B cell (primary cell): ENCODE measurements around the gene MMP8. TPM values are rescaled to one million over a fixed set of nuclear protein-coding genes. Genes with fewer than 3 reads are reported as not detected.

Experiments
- ATAC-seq: fragments of 200-7000 bp; cut with Tn5 transposase; one replicate; pipeline ENCODE4 v1.10.0; 2021; ENCODE audit warnings: low read depth, mild to moderate bottlenecking, moderate number of reproducible peaks, moderate library complexity
- CTCF ChIA-PET: fragments of 350-600 bp; sonication (Branson Sonifier 250); formaldehyde crosslinking; loops from one replicate; lab custom pipeline; 2021; ENCODE audit warnings: antibody characterized with exemption, inconsistent platforms; lab: Charles Lee
- POLR2A ChIA-PET: fragments of 350-600 bp; sonication (Branson Sonifier 250); formaldehyde crosslinking; loops from one replicate; lab custom pipeline; 2021; ENCODE audit warnings: antibody characterized with exemption; lab: Charles Lee
- DNase-seq: peaks from one replicate; pipeline ENCODE4 v3.0.0; 2013
- H2AFZ ChIP-seq: 2 replicates; pipeline ENCODE4 v1.6.1; 2012; ENCODE audit warnings: mild to moderate bottlenecking, low read depth, low read length; ENCODE audit not compliant: insufficient read depth, poor library complexity, severe bottlenecking
- H3K27ac ChIP-seq, 2 donors: 1 replicate in 1 of 2; 2 replicates in 1 of 2; pipeline ENCODE4 v1.5.1; 2012 to 2013; ENCODE audit warnings: low read length in 2 of 2, mild to moderate bottlenecking in 2 of 2, moderate library complexity in 1 of 2
- H3K27me3 ChIP-seq, 4 experiments: fragments of 200-600 bp in 1 of 4; sonication (generic) in 1 of 4; replicated peaks in 1 of 4; 1 replicate in 2 of 4; 2 replicates in 2 of 4; pipeline versions ENCODE4 v1.6.1 to v1.7.0; 2013 to 2016; ENCODE audit warnings: low read length in 3 of 4, mild to moderate bottlenecking in 2 of 4, mixed read lengths in 1 of 4, moderate library complexity in 1 of 4; ENCODE audit not compliant: insufficient read depth in 4 of 4, control insufficient read depth in 3 of 4; ENCODE audit errors: control extremely low read depth in 1 of 4
- H3K36me3 ChIP-seq, 2 experiments: replicated peaks in 1 of 2; 1 replicate in 1 of 2; 2 replicates in 1 of 2; pipeline versions ENCODE4 v1.6.1 to v1.7.1; 2013; ENCODE audit warnings: low read length in 1 of 2; ENCODE audit not compliant: insufficient read depth in 2 of 2, control insufficient read depth in 1 of 2; ENCODE audit errors: control extremely low read depth in 1 of 2, extremely low read depth in 1 of 2
- H3K4me1 ChIP-seq, 2 donors: fragments of 200-600 bp in 1 of 2; sonication (generic) in 1 of 2; 1 replicate in 1 of 2; 2 replicates in 1 of 2; pipeline versions ENCODE4 v1.5.1 to v1.6.1; 2013 to 2017; ENCODE audit warnings: low read length in 2 of 2; ENCODE audit not compliant: control insufficient read depth in 2 of 2, insufficient read depth in 2 of 2
- H3K4me2 ChIP-seq: replicated peaks from 2 replicates; pipeline ENCODE3; 2012; ENCODE audit warnings: mild to moderate bottlenecking, low read depth, low read length; ENCODE audit not compliant: poor library complexity, severe bottlenecking
- H3K4me3 ChIP-seq, 5 experiments: fragments of 200-600 bp in 1 of 5; sonication (generic) in 1 of 5; 1 replicate in 3 of 5; 2 replicates in 2 of 5; pipeline versions ENCODE4 v1.5.1 to v1.7.0; 2011 to 2016; ENCODE audit warnings: low read length in 4 of 5, mild to moderate bottlenecking in 4 of 5, low read depth in 2 of 5, control low read depth in 1 of 5, moderate library complexity in 1 of 5; ENCODE audit not compliant: insufficient read depth in 1 of 5; ENCODE audit errors: control extremely low read depth in 1 of 5, extremely low read depth in 1 of 5
- H3K79me2 ChIP-seq: fragments of 200-600 bp; sonication (generic); one replicate; pipeline ENCODE4 v1.6.0; 2016; ENCODE audit warnings: low read length; ENCODE audit not compliant: control insufficient read depth, insufficient read depth
- H3K9ac ChIP-seq: fragments of 200-600 bp; sonication (generic); 2 replicates; pipeline ENCODE4 v1.6.1; 2017; ENCODE audit warnings: mild to moderate bottlenecking, low read length, moderate library complexity
- H3K9me3 ChIP-seq, 3 donors: one replicate each; pipeline versions ENCODE4 v1.6.1 to v1.7.1; 2013; ENCODE audit warnings: low read length in 2 of 3; ENCODE audit not compliant: control insufficient read depth in 2 of 3, insufficient read depth in 1 of 3; ENCODE audit errors: control extremely low read depth in 1 of 3
- H4K20me1 ChIP-seq: 2 replicates; pipeline ENCODE4 v1.6.0; 2012; ENCODE audit warnings: mild to moderate bottlenecking, low read length; ENCODE audit not compliant: insufficient read depth, control insufficient read depth, poor library complexity, severe bottlenecking
- H3K27ac Mint-ChIP-seq: one replicate; pipeline ENCODE4 v1.8.0; 2021; ENCODE audit warnings: mixed read lengths
- H3K27me3 Mint-ChIP-seq: one replicate; pipeline ENCODE4 v1.8.0; 2021; ENCODE audit warnings: mixed read lengths
- H3K4me1 Mint-ChIP-seq: one replicate; pipeline ENCODE4 v1.8.0; 2021; ENCODE audit warnings: mixed read lengths
- H3K4me3 Mint-ChIP-seq: one replicate; pipeline ENCODE4 v1.8.0; 2021; ENCODE audit warnings: mixed read lengths
- H3K9me3 Mint-ChIP-seq: one replicate; pipeline ENCODE4 v1.8.0; 2022; ENCODE audit warnings: mixed read lengths; ENCODE audit not compliant: insufficient read depth
- EZH2 ChIP-seq: IDR thresholded peaks from 2 replicates; pipeline ENCODE4 v1.6.1; 2012; ENCODE audit warnings: borderline replicate concordance, low read depth, mild to moderate bottlenecking, moderate library complexity, low read length; ENCODE audit not compliant: insufficient read depth, poor library complexity, severe bottlenecking
- WGBS: methylation state at CpG from one replicate; pipeline ENCODE4 v1.1.5; 2013; ENCODE audit warnings: missing lambda C conversion rate; ENCODE audit not compliant: insufficient coverage; 5-methylcytosine and 5-hydroxymethylcytosine counted together
- intact Hi-C: fragments of 100-400 bp; cut with micrococcal nuclease; formaldehyde crosslinking; loops from one replicate; pipeline ENCODE4 v1.10.0; 2022
- polyA plus RNA-seq: library from polyadenylated mRNA; depleted of rRNA; stranded (reverse); fragments of >200 nt; gene quantifications from 2 replicates; pipeline ENCODE4 v1.2.3, GENCODE V29; 2012
- total RNA-seq, 2 donors: library from RNA; stranded (reverse); fragments of 120-200 nt in 1 of 2; gene quantifications; 1 replicate in 1 of 2; 2 replicates in 1 of 2; pipeline versions ENCODE4 v1.2.3 to v1.2.4, GENCODE V29; 2013 to 2022
- TF ChIP-seq, protein P1 (sequence below): fragments of 200-600 bp; IDR thresholded peaks from one replicate; pipeline ENCODE4 v1.8.0; 2022; ENCODE audit warnings: antibody characterized with exemption, mild to moderate bottlenecking

MMP8 gene
- total and polyA plus RNA-seq, 2 donors (not counting 1 experiment from before 2014, with no cell fraction given) = not detected

DNA sequence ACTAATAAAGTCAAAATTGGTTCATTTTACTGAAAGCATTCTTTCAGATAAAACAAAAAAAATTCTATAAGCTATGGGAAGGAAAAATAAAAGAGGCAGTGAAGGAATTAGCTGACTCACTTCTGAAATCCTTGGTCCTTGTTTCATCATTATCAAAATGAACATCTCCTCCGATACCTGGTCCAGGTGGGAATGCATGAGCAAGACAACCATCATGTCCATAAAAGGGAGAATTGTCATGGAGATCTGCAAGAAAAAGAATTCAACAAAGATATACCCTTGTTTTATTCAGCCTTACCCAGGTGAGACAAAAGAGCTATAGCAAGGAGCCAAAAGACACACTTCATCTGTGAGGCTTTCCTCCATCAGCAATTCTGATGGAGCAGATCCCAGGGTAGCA lies 28.5 kb upstream of the MMP8 start:
- DNase-seq (no peak), ATAC-seq (no peak)
- Histone ChIP-seq H3K9ac (no peak overlapping the region), H3K36me3 (no peaks in the 10 kb centered on the region), H3K4me1 (no peaks in the 10 kb centered on the region), H3K27ac (no peak overlapping the region), H2AFZ (no peak overlapping the region), H4K20me1 (no peaks in the 10 kb centered on the region), H3K4me2 (no peak overlapping the region), H3K9me3 (no peaks in the 10 kb centered on the region), H3K27me3 (peaks cover 0 to 10% (median 3%) of the 10 kb centered on the region in 4 experiments), H3K79me2 (no peaks in the 10 kb centered on the region), H3K4me3 (no peak overlapping the region)
- Mint-ChIP-seq H3K4me1 (no peaks in the 10 kb centered on the region), H3K4me3 (no peak overlapping the region), H3K9me3 (no peaks in the 10 kb centered on the region), H3K27ac (no peak overlapping the region), H3K27me3 (peaks cover 42% of the 10 kb centered on the region)
- intact Hi-C loops = no loop called here
- ChIA-PET CTCF (no interaction called here), POLR2A (no interaction called here)
- TF ChIP-seq, protein P1, sequence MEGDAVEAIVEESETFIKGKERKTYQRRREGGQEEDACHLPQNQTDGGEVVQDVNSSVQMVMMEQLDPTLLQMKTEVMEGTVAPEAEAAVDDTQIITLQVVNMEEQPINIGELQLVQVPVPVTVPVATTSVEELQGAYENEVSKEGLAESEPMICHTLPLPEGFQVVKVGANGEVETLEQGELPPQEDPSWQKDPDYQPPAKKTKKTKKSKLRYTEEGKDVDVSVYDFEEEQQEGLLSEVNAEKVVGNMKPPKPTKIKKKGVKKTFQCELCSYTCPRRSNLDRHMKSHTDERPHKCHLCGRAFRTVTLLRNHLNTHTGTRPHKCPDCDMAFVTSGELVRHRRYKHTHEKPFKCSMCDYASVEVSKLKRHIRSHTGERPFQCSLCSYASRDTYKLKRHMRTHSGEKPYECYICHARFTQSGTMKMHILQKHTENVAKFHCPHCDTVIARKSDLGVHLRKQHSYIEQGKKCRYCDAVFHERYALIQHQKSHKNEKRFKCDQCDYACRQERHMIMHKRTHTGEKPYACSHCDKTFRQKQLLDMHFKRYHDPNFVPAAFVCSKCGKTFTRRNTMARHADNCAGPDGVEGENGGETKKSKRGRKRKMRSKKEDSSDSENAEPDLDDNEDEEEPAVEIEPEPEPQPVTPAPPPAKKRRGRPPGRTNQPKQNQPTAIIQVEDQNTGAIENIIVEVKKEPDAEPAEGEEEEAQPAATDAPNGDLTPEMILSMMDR = no peak
- WGBS = no CpG with 5 or more reads among the region's 1 CpG

DNA sequence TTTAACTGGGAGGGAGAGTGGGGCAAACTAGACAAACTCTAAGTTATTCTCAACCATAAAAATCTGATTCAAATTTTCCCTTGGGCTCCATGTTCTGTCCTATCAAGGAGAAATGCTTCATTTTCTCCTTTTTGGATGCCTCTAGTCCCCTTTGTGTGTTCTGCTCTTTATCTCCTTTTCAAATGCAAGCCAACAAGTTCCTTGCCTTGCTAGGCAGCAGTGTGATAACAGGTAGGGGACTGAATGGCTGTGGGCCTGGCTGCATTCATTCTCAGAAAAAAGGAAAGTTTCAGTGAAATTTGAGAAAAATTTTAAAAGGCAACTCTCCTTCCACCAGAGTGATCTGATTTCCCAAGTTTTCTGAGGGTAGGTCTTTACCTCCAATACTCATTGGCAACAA lies 26.9 kb upstream of the MMP8 start:
- H3K9me3 ChIP-seq = no peaks in the 10 kb centered on the region
- ATAC-seq = no peak
- H3K27ac Mint-ChIP-seq = no peak overlapping the region
- no peak overlapping the region for H3K4me2 ChIP-seq
- H3K4me1 ChIP-seq = no peaks in the 10 kb centered on the region
- peaks cover 0 to 10% (median 3%) of the 10 kb centered on the region in 4 experiments for H3K27me3 ChIP-seq
- H3K79me2 ChIP-seq = no peaks in the 10 kb centered on the region
- POLR2A ChIA-PET = no interaction called here
- no peak overlapping the region for H3K27ac ChIP-seq
- CTCF ChIA-PET = no interaction called here
- no peaks in the 10 kb centered on the region for H4K20me1 ChIP-seq
- H3K4me3 Mint-ChIP-seq = no peak overlapping the region
- H2AFZ ChIP-seq = no peak overlapping the region
- no peak overlapping the region for H3K4me3 ChIP-seq
- no peaks in the 10 kb centered on the region for H3K36me3 ChIP-seq
- no peaks in the 10 kb centered on the region for H3K9me3 Mint-ChIP-seq
- intact Hi-C loops = no loop called here
- peaks cover 35% of the 10 kb centered on the region for H3K27me3 Mint-ChIP-seq
- H3K9ac ChIP-seq = no peak overlapping the region
- DNase-seq = no peak
- TF ChIP-seq, protein P1 = no peak
- no peak for TF ChIP-seq EZH2
- no peaks in the 10 kb centered on the region for H3K4me1 Mint-ChIP-seq
